ENCODE measurements around the gene THOC6.

THOC6 gene

GRCh38 chr16:3023669-3024478 is at the start of gene THOC6, which contains the start of gene HCFC1R1:
TSS of gene THOC6 (plus strand) at chr16:3024035. CDS start at chr16:3024327, 292 bp downstream.
TSS of gene HCFC1R1 (minus strand) at chr16:3023942. CDS start at chr16:3023941, 1 bp downstream.
- peak; percentile 98 for DNase-seq

DNA sequence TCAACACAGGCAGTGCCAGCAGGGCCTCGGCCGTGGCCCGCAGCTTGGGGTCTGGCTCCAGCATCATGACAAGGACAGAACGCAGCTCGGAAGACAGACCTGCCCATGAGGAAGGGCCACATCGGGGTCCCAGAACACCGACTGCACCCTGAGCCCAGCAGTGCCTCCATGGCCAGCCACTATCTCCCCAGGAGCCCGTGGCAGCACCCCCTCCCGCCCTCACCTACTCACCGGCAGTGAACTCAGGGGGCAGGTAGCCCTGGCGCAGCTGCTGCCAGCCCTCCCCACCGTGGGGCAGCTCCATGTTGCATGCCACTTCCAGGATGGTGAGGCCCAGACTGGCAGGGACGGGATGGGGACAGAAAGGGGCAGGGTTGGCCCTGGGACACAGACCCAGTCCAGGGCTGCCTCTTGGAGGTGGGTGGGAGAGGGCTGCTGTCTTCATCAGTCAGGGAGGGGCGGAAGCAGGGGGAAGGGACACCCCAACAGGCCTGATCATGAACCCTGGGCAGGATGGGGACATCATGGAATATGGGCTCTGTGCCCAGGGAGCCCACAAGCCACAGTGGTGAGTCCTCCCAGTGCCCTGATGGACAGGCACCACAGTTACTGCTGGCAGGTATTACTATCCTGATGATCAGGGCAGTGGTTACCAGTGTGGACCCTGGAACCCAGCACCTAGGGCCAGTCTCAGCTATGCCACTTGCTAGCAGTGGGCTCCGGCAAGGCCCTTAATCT is 49.3 kb upstream of the THOC6 start:
- no peak for DNase-seq

GRCh38 chr16:2975161-2975795 is 48.6 kb upstream of the THOC6 start:
- no peak for DNase-seq

GRCh38 chr16:2976201-2976600 is 47.6 kb upstream of the THOC6 start:
- no peak for DNase-seq

GRCh38 chr16:2976673-2977072 is 47.2 kb upstream of the THOC6 start:
- DNase-seq, result no peak

GRCh38 chr16:2977440-2977839 is 46.4 kb upstream of the THOC6 start:
- no peak for DNase-seq

DNA sequence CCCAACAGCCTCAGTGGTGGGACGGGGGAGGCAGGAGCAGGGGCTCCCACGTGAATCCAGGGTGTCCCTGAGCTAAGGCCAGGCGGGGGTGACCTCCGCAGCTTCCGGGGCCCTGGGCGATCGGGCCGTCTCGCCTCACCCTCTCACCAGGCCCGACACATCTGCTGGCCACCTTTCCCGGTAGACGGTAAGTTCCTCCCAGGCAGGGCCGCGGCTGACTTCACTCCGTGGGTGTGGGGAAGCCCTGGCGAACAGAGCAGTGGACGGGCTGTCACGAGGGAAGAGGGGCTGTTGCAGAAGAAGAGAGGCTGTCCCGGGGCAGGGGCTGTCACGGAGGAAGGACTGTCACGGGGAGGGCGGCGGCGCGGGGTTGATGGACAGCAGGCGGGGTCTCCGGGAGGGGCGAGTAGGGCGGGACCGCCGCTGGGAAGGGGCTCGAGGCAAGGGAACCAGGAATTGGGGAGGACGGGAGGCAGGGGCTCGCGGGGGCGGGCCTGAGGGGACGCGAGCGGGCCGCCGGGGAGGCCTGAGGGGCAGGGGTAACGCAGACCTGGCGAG is 44.1 kb upstream of the THOC6 start:
- DNase-seq, result no peak

DNA sequence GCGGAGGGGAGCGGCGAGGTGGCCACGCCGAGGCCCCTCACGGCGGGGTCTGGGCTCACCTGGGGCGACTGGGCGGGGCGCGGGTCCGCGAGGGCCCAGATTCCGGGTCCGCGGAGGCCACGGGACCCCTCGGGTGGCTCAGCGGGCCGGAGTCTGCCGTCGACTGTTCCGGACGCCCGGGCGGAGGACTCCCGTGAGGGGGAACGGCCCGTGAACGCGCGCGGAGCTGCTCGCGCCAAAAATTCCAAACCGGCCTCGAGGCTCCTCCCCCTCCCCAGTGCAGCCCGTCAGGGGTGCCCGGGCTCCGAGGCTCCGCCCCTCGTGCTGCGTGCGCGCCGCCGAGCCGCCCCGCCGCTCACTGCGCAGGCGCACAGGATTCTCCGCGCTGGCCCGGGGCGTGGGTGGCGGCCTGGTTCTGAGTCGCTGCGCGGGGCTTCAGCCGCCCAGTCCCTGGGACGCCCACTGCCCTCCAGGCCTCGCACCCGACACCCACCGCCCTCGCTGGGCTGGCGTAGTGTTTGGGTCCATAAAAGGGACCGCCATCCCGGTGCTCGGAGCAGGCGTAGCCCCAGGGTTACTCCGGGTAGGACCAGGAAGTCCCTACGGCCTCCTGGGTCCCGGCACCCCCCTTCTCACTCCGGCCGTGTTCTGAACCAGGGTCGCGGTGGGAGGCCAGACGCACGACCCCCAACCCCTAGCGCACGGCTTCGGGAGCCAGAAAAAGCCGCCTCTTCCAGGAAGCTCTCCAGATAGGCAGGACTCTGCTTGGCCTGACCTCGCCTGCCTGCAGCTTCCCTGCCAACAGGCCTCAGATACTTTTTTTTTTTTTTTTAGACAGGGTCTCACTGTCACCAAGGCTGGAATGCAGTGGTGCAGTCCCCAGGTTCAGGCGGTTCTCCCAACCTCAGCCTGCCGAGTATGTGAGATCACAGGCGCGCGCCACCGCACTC is 43.3 kb upstream of the THOC6 start, which contains the start of gene PKMYT1:
Gene PKMYT1 (minus strand): TSS at position 220 of the 950 bp plus-strand sequence. CDS start 789 bp downstream, outside the sequence.
- DNase-seq, result peak; percentile 85

- no peak for DNase-seq
Measured at GRCh38 chr16:2981177-2981898, 42.5 kb upstream of the THOC6 start.

DNA sequence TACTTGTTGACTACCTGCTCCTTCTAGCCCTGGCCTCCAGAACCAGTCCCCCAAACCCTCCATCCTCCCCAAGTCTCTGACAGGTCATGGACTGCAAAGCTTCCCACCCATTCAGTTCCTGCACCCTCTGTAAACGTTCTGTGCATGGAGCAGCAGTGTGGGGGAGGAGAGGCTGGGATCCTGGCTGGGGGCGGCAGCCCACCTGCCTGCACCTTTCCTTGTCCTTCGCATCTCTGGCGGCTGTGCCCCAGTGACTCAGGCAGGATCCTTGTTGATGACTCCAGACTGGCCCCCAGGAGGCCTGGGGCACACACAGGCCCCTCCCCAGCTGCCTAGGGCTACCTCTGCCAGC is 42.0 kb upstream of the THOC6 start:
- DNase-seq, result no peak

DNA sequence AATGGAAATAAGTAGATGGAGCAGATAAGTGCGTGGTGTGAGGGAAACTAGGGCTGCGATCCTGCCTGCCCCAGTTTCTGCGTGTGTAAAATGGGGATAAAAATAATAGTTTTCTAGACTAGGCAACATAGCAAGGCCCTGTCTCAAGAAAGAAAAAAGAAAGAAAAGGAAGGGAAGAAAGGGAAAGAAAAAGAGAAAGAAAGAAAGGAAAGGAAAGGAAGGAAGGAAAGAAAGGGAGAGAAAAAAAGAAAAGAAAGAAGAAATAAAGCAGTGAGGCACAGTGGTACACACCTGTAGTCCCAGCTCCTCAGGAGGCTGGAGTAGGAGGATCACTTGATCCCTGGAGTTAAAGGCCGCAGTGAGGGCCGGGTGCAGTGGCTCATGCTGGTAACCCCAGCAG is 41.4 kb upstream of the THOC6 start:
- DNase-seq, result no peak

- peak; percentile 78 for DNase-seq
Measured at GRCh38 chr16:2983706-2984136, 40.1 kb upstream of the THOC6 start.

DNA sequence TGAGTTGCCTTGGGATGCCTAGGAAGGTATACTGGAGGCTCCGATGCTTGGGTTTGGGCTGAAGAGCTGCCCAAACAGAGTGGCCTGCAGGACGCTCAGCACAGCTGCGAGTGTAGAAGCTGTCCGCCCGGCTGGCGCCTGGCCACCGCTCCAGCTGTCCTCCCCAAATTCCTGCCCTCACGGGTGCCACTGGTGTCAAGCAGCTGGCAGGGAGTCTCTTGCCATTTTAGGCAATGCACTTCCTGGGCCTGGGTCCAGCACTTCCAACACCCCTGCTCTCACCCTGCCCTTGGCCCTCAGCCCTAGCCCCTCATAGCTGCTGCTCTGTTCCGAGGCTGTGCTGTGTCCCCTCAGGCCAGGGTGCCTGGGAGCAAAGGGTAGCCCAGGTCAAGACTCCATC is 38.4 kb upstream of the THOC6 start:
- DNase-seq, result no peak

DNA sequence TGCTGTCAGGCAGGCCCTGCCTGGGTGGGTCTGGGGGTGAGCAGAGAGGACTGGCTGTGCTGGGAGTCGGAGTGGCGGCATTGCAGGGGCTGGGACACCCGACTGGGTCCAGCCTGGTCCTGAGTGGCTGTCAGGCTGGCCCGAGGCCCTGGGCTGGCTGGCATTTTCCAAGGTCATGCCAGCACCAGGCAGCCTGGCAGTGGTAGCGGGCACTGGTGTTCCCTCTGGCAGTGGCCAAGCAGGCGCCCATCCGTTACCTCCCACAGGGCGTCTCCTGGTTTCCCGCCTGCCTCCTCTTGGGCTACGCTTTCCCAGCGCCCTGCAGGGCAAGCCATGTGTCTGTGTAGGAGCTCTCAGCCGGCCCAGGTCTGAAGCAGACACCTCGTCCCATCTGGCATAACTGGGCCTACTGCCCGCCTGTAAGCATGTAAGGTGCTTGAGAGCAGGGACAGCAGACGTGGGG is 37.9 kb upstream of the THOC6 start:
- no peak for DNase-seq

DNA sequence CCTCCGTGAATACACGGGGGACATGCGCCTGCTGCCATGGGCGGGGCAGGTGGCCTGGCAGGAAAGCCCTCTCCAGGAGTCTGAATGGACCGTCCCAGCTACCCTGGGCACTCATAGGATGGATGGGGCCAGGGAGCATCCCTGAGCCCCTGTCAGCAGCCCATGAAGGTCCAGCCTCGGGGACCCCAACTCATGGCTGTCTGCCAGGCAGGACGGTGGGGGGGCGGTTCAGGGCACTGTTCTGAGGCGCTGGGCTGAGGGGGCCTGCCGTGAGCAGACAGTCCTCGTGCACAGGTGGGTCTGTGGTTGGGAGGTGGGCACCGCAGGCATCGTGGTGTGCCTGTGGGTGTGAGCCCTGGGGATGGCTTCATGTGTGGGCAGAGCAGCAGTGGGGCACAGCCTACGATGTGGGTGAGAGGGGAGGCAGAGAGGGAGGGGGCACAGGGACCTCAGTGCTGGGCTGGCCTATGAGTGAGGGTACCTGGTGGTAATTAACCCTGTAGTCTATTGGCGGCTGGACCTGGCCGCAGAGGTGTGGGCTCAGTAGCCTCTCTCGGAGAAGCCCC is 37.1 kb upstream of the THOC6 start:
- DNase-seq, result no peak

DNA sequence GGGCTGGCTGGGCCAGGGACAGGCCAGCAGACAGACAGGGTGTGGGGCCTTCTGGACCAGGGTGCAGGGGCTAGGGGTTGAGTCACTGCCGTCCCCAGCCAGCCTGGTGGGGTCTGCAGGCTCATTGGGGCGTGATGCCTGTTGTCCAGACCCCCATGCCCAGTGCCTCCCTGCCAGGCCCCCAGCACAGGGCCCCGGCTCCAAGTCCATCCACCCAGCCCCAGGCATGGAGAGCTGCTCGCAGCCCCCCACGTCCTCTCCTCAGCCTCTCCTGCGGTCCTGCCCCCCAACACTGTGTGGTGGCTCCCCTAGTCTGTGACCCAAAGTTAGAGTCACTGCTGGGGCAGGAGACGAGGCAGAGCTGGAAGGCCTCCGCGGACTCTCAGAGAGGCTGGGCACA is 36.5 kb upstream of the THOC6 start:
- no peak for DNase-seq

GRCh38 chr16:2987833-2988232 is 36.0 kb upstream of the THOC6 start:
- DNase-seq, result peak; percentile 19

- no peak for DNase-seq
Measured at GRCh38 chr16:2988590-2989099, 35.2 kb upstream of the THOC6 start.

- no peak for DNase-seq
Measured at GRCh38 chr16:2990891-2991290, 32.9 kb upstream of the THOC6 start.

DNA sequence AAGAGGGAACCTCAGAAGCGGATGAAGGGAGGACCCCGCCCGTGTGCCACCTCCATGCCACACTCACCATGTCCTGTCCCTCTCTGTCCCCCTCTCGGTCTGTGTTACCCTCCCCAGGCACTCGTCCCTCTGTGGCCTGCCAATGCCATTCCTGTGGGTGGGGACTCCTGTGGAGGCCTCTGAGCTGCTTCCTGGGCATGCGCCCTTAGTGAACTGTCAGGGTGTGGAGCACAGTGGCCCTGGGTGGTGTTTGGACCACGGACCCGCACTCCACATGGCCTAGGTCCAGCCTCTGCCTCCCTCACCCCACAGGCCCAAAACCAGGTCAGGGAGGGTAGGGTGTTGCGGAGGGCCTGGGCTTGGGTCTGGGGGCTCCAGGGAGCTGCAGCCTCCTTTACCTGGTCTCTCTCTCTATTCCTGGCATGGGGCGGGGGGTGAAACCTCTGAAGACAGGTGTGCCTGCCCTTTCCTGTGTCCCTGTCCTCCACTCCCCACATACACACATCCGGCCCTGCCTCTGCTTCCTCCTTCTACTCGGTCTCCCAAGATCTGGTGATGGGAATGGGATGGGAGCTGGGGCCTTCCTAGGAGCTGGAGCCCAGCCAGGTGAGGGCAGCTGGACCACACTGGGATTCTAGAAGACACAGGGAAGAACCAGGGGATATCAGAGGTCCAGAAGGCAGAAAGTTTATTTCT is 32.1 kb upstream of the THOC6 start:
- no peak for DNase-seq
